Kidney capillary endothelial cell (primary cell): Measurements from ENCODE around the gene PPP1R17.

Experiments used
- DNase-seq: peaks from one replicate; pipeline ENCODE4 v3.0.0-alpha.2; 2018; ENCODE audit warnings: low spot score

Gene PPP1R17

DNA sequence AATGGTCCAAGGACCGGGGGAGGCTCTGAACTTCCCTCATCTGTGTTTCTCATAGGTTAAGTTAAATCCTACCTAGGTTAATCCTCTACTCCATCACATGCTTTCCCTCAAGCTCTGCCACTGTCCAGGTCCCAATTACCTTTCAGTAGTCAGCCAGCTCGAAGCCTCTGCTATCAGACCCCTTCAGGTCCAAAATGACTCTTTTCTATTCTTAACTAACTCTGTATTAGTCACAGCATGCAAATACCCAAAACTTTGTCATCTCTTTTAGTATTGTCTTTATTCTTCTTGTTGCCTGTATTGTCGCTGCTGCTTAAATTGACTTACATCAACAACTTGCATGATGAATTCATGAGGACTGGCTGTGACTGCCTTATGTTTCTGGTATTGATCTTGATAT is 15.3 kb downstream of the PPP1R17 start:
- no peak for DNase-seq

DNA sequence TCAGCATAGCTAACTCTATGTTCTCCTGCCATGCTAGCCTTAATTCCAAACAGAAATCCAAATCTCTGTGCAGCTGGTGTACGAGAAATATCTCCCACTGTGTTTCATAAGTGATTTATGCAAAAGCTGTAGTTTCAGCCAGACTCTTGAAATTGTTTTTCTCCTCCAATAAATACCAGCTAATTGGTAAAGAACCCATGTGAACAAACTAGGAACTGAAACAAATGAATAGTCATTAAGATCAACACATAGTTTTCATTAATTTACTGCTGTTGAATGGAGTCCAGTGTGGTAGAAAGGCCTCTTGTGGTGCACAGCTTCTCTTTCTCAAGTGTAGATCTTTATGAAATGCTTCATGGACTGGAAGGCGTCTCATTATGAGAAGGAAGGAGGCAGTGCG is 18.4 kb downstream of the PPP1R17 start:
- DNase-seq = no peak

GRCh38 chr7:31707089-31707488 is 20.1 kb downstream of the PPP1R17 start:
- no peak for DNase-seq

- no peak for DNase-seq
Observed at GRCh38 chr7:31710171-31710570, 23.2 kb downstream of the PPP1R17 start.

- DNase-seq = no peak
Observed at GRCh38 chr7:31716355-31716754, 29.3 kb downstream of the PPP1R17 start.

DNA sequence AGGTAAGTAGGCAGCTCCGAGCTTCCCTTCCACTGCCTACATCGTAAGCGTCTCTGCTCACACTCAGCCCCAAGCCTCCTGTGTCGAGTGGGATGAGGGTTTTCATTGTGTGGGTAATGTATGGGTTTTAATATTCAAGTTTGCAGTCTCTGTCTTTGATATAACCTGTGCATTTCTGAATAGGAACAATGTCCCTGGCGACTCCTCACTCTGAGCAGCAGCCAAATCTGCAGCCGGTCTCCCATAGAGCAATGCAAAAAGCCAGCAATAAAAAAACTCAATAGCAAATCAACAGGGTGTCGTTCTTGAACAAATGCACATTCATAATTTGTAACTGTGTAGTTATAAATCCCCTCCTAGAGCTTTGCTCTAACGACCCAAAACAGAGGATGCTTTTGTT is 33.4 kb downstream of the PPP1R17 start:
- no peak for DNase-seq

DNA sequence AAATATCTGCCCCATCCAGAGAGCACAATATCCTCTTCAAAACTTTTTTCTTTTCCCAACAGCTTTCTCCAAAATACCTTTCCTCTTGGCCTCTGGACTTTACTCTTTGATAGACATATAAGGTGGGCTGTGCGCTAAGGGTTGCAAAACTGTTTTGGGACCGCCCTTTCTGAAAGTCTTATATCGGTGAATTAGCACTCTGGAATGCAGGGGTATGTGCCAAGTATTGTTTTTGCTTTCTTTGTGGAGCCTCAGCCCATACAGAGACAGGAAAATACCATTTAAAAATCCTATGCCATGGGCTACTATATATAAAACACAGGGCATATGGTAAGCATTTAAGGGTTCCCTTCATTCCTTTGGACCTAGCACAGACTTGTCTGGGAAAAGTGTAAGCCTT is 37.7 kb downstream of the PPP1R17 start:
- DNase-seq = no peak

- no peak for DNase-seq
Observed at GRCh38 chr7:31729195-31729804, 42.3 kb downstream of the PPP1R17 start.

- no peak for DNase-seq
Observed at GRCh38 chr7:31734456-31734855, 47.4 kb downstream of the PPP1R17 start.

GRCh38 chr7:31735991-31736982 is 49.3 kb downstream of the PPP1R17 start:
- peak; percentile 61 for DNase-seq

- no peak for DNase-seq
Observed at GRCh38 chr7:31741852-31742251, 54.8 kb downstream of the PPP1R17 start.

GRCh38 chr7:31744294-31744874 is 57.4 kb downstream of the PPP1R17 start:
- peak; percentile 64 for DNase-seq

- no peak for DNase-seq
Observed at GRCh38 chr7:31747553-31747952, 60.5 kb downstream of the PPP1R17 start.

DNA sequence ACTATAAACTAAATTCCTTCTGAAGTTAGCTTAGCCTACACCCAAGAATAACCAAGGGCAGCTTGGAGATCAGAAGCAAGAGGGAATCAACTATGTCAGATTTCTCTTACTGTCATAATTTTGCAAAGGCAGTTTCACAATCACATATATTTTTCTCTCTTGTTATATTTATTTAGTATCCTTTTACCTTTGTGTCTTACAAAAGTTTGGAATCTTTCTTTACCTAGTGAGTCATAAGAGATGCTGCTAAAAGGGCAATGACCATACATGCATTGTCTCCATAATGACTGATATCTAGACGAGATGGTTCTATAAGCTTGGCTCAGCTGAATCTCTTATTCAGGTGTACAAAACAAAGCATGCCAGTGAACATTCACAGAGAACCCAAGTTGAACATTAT is 61.1 kb downstream of the PPP1R17 start:
- DNase-seq = no peak

GRCh38 chr7:31751726-31752125 is 64.7 kb downstream of the PPP1R17 start:
- DNase-seq = no peak
